ENCODE results near the gene MAPK10.

DNA sequence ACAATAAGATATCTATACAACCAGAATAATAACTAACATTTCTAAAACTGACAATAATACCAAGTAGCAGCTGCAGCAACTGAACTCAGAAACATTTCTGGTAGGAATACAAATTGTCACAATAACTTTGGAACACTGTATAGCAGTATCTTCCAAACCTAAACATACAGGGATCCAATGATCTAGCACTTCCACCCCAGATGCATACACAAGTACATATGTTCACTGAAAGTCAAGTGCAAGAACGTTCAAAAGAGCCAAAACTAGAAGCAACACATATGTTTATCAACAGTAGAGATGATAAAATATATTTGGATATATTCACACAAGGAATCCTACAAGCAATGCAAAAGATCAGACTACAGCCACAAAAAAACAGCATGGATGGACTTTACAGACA lies 46.2 kb downstream of the MAPK10 start:
- TF ChIP-seq, protein P1, sequence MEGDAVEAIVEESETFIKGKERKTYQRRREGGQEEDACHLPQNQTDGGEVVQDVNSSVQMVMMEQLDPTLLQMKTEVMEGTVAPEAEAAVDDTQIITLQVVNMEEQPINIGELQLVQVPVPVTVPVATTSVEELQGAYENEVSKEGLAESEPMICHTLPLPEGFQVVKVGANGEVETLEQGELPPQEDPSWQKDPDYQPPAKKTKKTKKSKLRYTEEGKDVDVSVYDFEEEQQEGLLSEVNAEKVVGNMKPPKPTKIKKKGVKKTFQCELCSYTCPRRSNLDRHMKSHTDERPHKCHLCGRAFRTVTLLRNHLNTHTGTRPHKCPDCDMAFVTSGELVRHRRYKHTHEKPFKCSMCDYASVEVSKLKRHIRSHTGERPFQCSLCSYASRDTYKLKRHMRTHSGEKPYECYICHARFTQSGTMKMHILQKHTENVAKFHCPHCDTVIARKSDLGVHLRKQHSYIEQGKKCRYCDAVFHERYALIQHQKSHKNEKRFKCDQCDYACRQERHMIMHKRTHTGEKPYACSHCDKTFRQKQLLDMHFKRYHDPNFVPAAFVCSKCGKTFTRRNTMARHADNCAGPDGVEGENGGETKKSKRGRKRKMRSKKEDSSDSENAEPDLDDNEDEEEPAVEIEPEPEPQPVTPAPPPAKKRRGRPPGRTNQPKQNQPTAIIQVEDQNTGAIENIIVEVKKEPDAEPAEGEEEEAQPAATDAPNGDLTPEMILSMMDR (IDR thresholded peaks at IDR 0.05): no peak
- TF ChIP-seq POLR2AphosphoS5 (IDR thresholded peaks at IDR 0.05) (no peak), POLR2A (IDR thresholded peaks at IDR 0.05) (no peak)
